ENCODE measurements around the gene TTC7B. TPM values are rescaled to one million over a fixed set of nuclear protein-coding genes. Genes with fewer than 3 reads are reported as not detected.

Gene TTC7B
- total and polyA plus RNA-seq, 10 of the 15 experiments (the other 5 are each of a cell fraction or from before 2014, with no cell fraction given): under 0.01 to 1.1 (median 0.26) TPM; not detected in 2

DNA sequence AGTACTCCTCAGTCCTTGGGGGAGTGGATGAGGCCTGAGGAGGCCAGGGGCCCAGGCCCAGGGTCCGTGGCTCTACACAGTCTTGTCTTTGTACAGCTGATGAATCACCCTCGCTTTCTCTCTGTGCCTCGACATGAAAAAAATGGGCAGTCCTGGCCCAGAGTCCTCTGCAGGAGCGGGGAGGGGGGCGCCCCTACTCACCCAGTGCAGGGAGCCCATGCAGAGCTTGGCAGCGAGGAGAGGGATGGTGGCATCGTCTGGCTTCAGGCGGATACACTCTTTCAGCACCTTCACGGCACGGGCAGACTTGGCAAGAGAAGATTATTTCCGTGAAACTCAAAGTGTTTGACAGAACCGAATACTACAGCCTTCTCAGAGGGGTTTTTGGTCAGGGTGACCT, 159.3 kb downstream of the TTC7B start:
- SMC1A ChIA-PET (ENCODE audit: uncharacterized antibody, unreplicated experiment): no interaction called here
- no peak overlapping the region for H3K27ac ChIP-seq (ENCODE audit: control insufficient read depth, insufficient read depth)
- no peak overlapping the region for H3K9ac ChIP-seq (ENCODE audit: control insufficient read depth, insufficient read depth, low read length)
- H3K27me3 ChIP-seq (replicated peaks in 1 of 2; ENCODE audit: control insufficient read depth in 2 of 2, insufficient read depth in 2 of 2, low read length in 1 of 2): peaks cover 0 to 1% of the 10 kb centered on the region in 2 experiments; a peak in 2 of 4 replicates
- H3K9me3 ChIP-seq (replicated peaks; ENCODE audit: control insufficient read depth, insufficient read depth, low read length): no peaks in the 10 kb centered on the region
- no TSS peak for BruUV-seq (replicated peaks)
- H3K4me3 ChIP-seq: no peak overlapping the region
- intact Hi-C loops (cut with micrococcal nuclease; ENCODE audit: unreplicated experiment): no loop called here
- DNase-seq (ENCODE audit: low read depth, low spot score) (no peak), FAIRE-seq (no peak), ATAC-seq (no peak)
- H3K36me3 ChIP-seq (ENCODE audit: control insufficient read depth in 2 of 2, insufficient read depth in 2 of 2, low read length in 1 of 2): no peaks in the 10 kb centered on the region
- no peaks in the 10 kb centered on the region for H3K4me1 ChIP-seq (ENCODE audit: control insufficient read depth, insufficient read depth, low read length)
- in situ Hi-C loops (cut with MboI): no loop called here
- WGBS (ENCODE audit: insufficient coverage, insufficient replicate concordance, low lambda C conversion rate, missing lambda C conversion rate): 37% methylated on average over 10 of the region's 12 CpGs
- H4K20me1 ChIP-seq (ENCODE audit: control insufficient read depth, insufficient read depth): no peaks in the 10 kb centered on the region; the same call in 1 of the 2 replicates
- RAD21 ChIA-PET (ENCODE audit: unreplicated experiment): no interaction called here
- no peak overlapping the region for H2AFZ ChIP-seq (ENCODE audit: control insufficient read depth, low read depth, low read length)
- POLR2A ChIA-PET: no interaction called here
- no peaks in the 10 kb centered on the region for H3K79me2 ChIP-seq (ENCODE audit: control insufficient read depth, insufficient read depth, low read length)
- CTCF ChIA-PET: no interaction called here
- no peak for TF ChIP-seq TBL1XR1 (IDR thresholded peaks at IDR 0.05; ENCODE audit: low read depth, low read length)
- H3K4me2 ChIP-seq (ENCODE audit: control insufficient read depth, insufficient read depth): no peak overlapping the region

DNA sequence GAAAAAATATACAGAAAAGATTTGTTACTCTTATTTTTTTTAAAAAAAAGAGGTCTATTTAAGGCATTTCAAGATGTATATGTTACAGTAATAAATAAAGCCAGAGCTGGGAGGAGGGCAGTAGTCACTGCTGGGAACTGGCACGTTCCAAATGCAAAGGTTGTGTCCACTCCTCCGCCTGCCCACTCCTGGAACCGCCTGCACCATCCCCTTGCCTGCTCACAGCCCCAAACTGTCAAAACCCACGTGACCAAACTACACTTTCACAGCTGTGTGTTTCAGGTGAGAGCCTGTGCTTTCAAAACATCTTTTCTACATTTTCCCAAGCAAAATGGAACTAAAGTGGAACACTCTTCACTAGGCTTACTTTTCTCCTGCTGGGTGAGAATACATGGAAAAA, 160.4 kb downstream of the TTC7B start:
- no peak for FAIRE-seq
- ChIA-PET SMC1A (ENCODE audit: uncharacterized antibody, unreplicated experiment) (no interaction called here), POLR2A (no interaction called here), CTCF (no interaction called here), RAD21 (ENCODE audit: unreplicated experiment) (no interaction called here)
- Histone ChIP-seq H3K4me3 (no peak overlapping the region), H4K20me1 (ENCODE audit: control insufficient read depth, insufficient read depth) (no peaks in the 10 kb centered on the region; the same call in 1 of the 2 replicates), H3K9ac (ENCODE audit: control insufficient read depth, insufficient read depth, low read length) (no peak overlapping the region), H3K4me2 (ENCODE audit: control insufficient read depth, insufficient read depth) (no peak overlapping the region), H3K4me1 (ENCODE audit: control insufficient read depth, insufficient read depth, low read length) (no peaks in the 10 kb centered on the region), H3K9me3 (replicated peaks; ENCODE audit: control insufficient read depth, insufficient read depth, low read length) (no peaks in the 10 kb centered on the region), H3K27me3 (replicated peaks in 1 of 2; ENCODE audit: control insufficient read depth in 2 of 2, insufficient read depth in 2 of 2, low read length in 1 of 2) (peaks cover 0 to 2% of the 10 kb centered on the region in 2 experiments; a peak in 2 of 4 replicates), H3K36me3 (ENCODE audit: control insufficient read depth in 2 of 2, insufficient read depth in 2 of 2, low read length in 1 of 2) (no peaks in the 10 kb centered on the region), H2AFZ (ENCODE audit: control insufficient read depth, low read depth, low read length) (no peak overlapping the region), H3K79me2 (ENCODE audit: control insufficient read depth, insufficient read depth, low read length) (no peaks in the 10 kb centered on the region), H3K27ac (ENCODE audit: control insufficient read depth, insufficient read depth) (no peak overlapping the region)
- TF ChIP-seq TAF1 (IDR thresholded peaks at IDR 0.05; ENCODE audit: borderline replicate concordance, low read depth, low read length) (no peak), RUNX3 (IDR thresholded peaks at IDR 0.05; ENCODE audit: low read length) (no peak), GATAD2B (conservative IDR thresholded peaks at IDR 0.05; ENCODE audit: low read depth) (no peak), NFYB (IDR thresholded peaks at IDR 0.05; ENCODE audit: insufficient read depth, low read depth, low read length) (no peak), HDAC6 (IDR thresholded peaks at IDR 0.05; ENCODE audit: unreplicated experiment) (no peak), CHD1 (IDR thresholded peaks at IDR 0.05; ENCODE audit: low read depth, low read length) (no peak), ATF7 (IDR thresholded peaks at IDR 0.05; ENCODE audit: low read depth) (no peak), SMAD5 (IDR thresholded peaks at IDR 0.05; ENCODE audit: low read depth) (no peak), YBX1 (IDR thresholded peaks at IDR 0.05) (no peak), SREBF1 (IDR thresholded peaks at IDR 0.05; ENCODE audit: low read length) (no peak)
- TF ChIP-seq, protein P1, sequence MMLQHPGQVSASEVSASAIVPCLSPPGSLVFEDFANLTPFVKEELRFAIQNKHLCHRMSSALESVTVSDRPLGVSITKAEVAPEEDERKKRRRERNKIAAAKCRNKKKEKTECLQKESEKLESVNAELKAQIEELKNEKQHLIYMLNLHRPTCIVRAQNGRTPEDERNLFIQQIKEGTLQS (IDR thresholded peaks at IDR 0.05; ENCODE audit: borderline replicate concordance, extremely low read depth, low read depth, low read length): no peak
- 3% methylated on average over 4 of the region's 4 CpGs for WGBS (ENCODE audit: insufficient coverage, insufficient replicate concordance, low lambda C conversion rate, missing lambda C conversion rate)
- DNase-seq (ENCODE audit: low read depth, low spot score): no peak
- intact Hi-C loops (cut with micrococcal nuclease; ENCODE audit: unreplicated experiment): no loop called here
- ATAC-seq: no peak
- BruUV-seq (replicated peaks): no TSS peak
- in situ Hi-C loops (cut with MboI): no loop called here
